22Rv1 (cell line): ENCODE data around the gene A3GALT2.

Experiments used
- H3K27ac ChIP-seq: fragments of 450-650 bp; 2 replicates; pipeline ENCODE4 v1.5.1; 2017
- ZFX ChIP-seq: fragments of 450-650 bp; IDR thresholded peaks from 2 replicates; pipeline ENCODE4 v1.6.1; 2017; ENCODE audit warnings: antibody characterized with exemption, borderline replicate concordance
- TF ChIP-seq, protein P1 (sequence below): fragments of 450-650 bp; IDR thresholded peaks from 2 replicates; pipeline ENCODE4 v1.5.1; 2017; ENCODE audit warnings: mild to moderate bottlenecking

A3GALT2 gene

DNA sequence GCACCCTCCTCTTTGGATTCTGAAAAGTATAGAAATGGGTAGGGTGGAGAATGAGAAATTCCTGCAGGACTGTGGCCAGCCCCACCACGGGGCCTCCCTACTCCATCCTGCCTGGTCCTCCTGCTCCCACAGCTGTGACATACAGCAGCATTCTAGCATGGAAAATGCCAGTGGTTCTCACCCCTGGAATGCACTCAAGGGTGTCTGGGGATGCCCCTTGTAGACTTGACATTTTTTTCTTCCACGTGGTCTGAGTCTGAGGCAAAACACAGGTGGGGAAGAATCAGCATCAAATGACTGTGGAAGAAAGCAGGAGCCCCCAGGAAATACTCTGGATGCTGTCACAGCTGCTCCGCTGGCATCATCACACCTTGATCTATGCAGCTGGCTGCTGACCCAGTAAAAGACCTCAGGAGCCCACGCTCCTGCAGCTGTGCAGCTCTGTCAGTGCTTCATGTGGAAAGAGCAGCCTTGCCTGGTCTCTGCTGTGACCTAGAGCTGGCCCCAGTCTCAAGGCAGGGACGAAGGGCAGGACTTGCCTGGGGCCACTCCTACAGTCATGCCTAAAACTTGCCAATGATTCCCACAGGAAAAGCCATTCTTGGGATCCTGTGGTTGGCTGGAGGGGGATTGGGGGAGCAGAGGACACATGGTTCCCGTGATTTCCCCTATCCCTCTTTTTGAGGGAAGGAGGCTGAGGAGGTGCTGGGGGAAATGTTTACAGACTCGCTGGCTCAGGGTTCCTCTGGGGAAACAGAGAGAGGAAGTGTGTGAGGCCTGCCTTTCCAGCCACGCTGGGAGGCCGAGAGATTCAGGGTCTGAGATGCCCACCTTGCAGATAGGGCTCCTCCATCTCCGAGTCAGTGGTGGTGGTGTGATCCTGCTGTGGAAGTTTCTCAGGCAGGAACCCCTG, 10.8 kb upstream of the A3GALT2 start:
- H3K27ac ChIP-seq, result no peak overlapping the region
- TF ChIP-seq ZFX, result no peak
- TF ChIP-seq, protein P1, sequence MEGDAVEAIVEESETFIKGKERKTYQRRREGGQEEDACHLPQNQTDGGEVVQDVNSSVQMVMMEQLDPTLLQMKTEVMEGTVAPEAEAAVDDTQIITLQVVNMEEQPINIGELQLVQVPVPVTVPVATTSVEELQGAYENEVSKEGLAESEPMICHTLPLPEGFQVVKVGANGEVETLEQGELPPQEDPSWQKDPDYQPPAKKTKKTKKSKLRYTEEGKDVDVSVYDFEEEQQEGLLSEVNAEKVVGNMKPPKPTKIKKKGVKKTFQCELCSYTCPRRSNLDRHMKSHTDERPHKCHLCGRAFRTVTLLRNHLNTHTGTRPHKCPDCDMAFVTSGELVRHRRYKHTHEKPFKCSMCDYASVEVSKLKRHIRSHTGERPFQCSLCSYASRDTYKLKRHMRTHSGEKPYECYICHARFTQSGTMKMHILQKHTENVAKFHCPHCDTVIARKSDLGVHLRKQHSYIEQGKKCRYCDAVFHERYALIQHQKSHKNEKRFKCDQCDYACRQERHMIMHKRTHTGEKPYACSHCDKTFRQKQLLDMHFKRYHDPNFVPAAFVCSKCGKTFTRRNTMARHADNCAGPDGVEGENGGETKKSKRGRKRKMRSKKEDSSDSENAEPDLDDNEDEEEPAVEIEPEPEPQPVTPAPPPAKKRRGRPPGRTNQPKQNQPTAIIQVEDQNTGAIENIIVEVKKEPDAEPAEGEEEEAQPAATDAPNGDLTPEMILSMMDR, result no peak

DNA sequence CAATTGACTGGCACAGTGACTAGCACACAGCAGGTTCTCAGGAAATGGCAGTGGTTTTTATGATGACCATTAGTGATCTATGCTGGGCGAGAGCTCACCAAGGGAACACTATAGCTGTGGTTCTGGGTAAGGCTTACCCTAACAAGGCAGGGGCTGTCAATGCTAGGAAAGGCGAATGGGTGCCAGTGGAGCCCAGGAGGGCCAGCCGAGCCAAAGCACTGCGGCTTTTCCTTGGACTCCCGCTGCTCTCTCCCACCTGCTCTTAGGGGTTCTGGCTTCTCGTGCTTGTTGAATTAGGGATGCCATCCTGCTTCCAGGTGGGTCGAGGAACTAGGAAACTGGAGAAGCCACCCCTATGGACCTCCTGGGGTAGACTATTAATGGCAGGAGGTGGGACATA, 10.0 kb upstream of the A3GALT2 start:
- no peak for TF ChIP-seq ZFX
- TF ChIP-seq, protein P1, result no peak
- H3K27ac ChIP-seq, result no peak overlapping the region

DNA sequence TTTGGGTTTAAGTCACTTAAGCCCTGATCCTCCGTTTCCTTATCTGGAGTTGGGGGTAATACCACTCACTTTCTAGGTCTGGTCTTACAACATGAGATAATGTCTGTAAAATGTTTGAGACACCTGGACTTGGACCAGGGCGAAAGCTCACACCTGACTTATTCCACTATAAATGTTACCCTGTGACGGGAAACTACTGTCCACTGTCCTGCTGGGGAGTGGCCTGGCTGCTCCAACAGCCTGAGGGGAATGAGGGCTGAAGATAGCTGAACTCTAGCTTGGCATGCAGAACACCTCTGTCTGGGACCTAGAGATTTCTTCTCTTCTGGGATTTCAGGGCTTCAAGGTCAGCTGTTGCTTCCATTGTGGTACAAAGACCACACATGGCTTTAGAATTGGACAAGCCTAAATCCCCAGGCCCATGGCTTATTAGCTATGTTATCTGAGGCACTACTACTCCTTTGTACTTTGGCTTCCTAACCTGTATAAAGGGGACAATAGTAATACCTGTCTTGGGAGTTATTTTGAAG, 9.5 kb upstream of the A3GALT2 start:
- H3K27ac ChIP-seq, result no peak overlapping the region
- no peak for TF ChIP-seq ZFX
- TF ChIP-seq, protein P1, result no peak

DNA sequence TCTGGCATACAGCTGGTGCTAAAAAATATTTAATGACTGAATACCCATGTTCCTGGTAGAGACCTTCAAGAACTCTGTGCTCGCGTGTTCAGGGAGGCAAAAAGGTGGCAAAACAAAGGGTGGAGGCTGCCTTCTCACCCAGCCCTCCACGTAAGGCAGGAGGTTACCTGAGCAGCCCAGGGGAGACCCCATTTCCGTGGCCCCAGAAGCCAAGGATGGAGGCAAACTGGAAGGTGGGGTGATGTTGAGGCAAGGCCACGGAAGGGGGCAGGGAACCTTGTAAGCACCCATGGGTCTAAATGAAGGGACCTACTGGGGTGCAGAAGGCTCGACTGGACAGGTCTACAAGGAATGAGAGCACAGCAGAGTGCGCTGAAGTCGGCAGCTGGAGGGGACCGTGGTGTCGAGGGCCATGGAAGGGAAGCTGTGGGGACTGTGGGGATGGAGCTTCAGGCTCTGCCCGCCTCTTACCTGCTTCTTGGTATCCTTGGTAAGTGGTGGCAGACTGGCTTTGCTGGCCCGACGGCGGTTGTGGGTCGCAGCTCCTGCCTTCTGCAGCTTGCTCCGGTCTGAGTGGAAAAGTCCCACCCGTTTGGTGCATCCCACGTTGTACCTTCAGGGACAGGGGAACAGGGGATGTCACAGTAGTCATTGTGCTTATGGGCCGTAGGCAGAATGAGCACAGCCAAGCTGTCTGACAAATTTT, 8.9 kb upstream of the A3GALT2 start:
- TF ChIP-seq, protein P1, result no peak
- TF ChIP-seq ZFX, result no peak
- no peak overlapping the region for H3K27ac ChIP-seq

DNA sequence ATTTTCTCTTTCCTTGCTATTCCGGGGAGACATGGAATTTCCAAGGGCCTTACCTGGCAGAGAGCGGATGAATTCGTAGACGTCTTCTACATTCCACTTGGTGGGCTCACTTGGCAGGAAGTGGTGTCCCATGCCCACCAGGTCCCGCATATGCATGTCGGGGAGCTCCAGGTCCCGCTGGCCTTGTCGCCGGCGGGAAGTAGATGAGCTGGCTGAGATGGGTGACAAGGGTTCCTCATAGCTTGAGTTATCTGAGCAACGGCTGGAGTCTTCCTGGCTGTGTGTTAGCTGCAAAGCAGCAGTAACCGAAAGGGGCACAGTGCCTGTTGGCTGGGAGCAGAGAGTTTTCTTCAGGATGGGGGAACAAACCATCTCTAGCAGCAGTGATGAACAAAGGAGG, 7.9 kb upstream of the A3GALT2 start:
- no peak overlapping the region; the same call in 1 of the 2 replicates for H3K27ac ChIP-seq
- TF ChIP-seq, protein P1, result no peak
- TF ChIP-seq ZFX, result no peak

DNA sequence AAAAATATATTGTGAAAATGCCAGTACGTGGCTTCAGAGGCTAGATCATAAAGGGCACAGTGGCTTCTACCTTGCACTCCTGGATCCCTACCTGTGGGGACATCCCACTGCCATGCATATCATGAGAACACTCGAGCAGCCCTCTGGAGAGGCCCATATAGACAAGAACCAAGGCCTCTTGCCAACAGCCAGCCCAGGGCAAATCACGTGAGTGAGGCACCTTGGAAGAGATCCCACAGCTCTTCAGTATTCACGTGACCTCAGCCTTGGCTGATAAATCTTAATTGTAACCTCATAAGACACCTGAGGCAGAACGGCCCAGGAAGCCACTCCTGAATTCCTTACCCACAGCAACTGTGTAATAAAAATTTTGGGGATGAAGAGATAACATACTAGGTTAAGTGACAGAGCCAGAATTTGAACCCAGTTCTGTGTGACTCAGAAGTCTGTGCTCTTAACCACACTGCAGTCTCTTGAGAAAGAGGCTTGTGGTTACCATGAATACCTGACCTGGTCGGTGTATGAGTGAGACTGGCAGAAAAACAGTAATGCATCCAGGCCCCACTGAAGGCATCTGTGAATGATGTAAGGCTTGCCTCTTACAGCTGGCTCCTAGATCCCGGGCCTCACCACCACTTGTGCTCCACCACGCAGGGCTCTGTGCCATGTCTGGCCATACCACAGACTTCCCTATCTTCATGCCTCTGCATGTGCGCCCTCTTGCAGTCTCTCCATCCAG, 6.9 kb upstream of the A3GALT2 start:
- TF ChIP-seq, protein P1, result no peak
- no peak for TF ChIP-seq ZFX
- peak overlapping the region; percentile 51 for H3K27ac ChIP-seq
